Measurements from ENCODE around the gene CEP128. TPM values are rescaled to one million over a fixed set of nuclear protein-coding genes. Genes with fewer than 3 reads are reported as not detected.

Gene CEP128
- polyA plus RNA-seq, 3 donors from 2014 or later = 1.6 to 5.0 (median 2.0) TPM

DNA sequence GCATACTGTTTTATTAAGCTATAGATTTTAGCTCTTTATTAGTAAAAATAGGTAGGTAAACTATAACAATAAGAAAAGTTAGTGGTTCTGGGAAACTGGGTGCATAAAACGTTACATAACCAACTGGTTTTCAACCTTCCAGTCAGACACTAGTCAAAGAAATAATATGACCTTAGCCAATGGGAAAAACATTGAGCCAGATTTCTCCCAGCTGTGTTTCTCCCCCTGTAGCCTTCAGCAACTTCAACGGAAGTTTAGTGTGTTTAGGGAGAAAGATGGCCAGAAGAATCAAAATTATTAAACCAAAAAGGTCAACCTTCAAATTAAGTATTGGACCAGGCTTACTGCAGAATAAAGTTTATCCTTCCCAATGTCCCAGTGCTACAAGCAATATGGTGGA is 446.8 kb downstream of the CEP128 start:
- Mint-ChIP-seq H3K27ac (no peak overlapping the region), H3K36me3 (peaks cover 0 to 5% (median 0%) of the 10 kb centered on the region in 3 donors), H3K4me3 (no peak overlapping the region), H3K4me1 (peaks cover 0 to 2% of the 10 kb centered on the region in 2 donors), H3K9me3 (peaks cover 0 to 4% (median 2%) of the 10 kb centered on the region in 6 donors), H3K27me3 (ENCODE audit: low read depth in 3 of 3) (no peaks in the 10 kb centered on the region)
- no peak for DNase-seq

DNA sequence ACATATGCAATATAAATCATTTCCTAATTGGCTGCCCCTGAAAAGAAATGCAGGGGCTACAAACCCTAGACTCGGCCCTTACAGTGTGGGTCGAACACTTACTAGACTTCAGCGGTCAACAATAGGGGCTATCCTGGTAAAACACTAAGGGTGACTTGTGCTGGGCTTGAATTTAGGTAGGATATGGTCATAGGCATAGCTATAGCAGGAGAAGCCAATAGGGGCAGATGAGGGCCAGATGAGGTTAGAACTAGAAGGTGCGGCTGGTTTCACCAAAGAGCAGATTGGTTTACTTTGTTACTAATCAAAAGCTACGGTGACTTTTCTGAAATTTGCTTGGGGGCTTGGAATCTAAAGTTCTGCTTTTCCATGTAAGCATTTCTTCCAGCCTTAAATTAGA is 447.9 kb downstream of the CEP128 start:
- Mint-ChIP-seq H3K4me1 (peaks cover 0 to 2% of the 10 kb centered on the region in 2 donors), H3K27ac (no peak overlapping the region), H3K4me3 (no peak overlapping the region), H3K27me3 (ENCODE audit: low read depth in 3 of 3) (no peaks in the 10 kb centered on the region), H3K9me3 (peaks cover 0 to 4% (median 2%) of the 10 kb centered on the region in 6 donors), H3K36me3 (peaks cover 0 to 5% (median 0%) of the 10 kb centered on the region in 3 donors)
- DNase-seq = no peak

DNA sequence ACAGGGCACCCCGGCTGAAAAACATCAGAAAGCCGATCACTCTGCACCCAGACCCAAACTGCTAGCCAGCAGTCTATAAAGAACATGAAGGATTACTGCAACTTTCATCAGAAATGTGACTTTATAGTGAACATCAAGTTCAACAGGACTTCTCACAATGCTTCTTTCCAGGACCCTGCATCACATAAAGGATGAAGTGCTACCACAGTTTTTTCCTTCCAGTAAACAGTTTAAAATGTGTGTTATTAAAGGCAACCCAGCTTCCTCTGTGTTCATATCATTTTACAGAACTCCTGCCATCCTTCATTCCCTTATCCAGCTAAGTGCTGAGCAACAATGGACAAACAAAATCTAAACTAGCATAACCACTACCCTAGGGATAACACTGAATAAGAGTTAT is 449.9 kb downstream of the CEP128 start:
- no peak overlapping the region for H3K4me3 Mint-ChIP-seq
- no peaks in the 10 kb centered on the region for H3K27me3 Mint-ChIP-seq (ENCODE audit: low read depth in 3 of 3)
- peaks cover 0 to 8% (median 5%) of the 10 kb centered on the region in 6 donors for H3K9me3 Mint-ChIP-seq
- no peak overlapping the region for H3K27ac Mint-ChIP-seq
- DNase-seq = no peak
- H3K36me3 Mint-ChIP-seq = no peaks in the 10 kb centered on the region
- peaks cover 0 to 2% of the 10 kb centered on the region in 2 donors for H3K4me1 Mint-ChIP-seq

DNA sequence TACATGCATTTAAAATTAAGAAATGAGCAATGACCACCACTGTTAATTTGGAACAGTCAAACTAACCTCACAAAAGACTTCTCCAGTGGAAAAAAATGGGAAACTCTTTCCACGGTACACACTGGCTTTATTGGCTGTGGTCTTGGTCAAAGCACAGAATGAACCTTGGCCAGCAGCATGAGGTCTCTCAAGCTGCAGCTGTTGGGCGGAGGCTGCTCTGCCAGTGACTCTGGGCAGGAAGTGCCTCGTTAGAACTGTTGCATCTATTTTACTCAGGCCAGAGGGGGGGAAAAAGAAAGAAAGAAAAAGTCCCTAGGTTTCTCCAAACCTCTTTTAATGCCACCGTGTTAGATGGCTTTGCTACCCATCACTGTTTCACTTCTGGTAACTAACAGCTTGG is 450.4 kb downstream of the CEP128 start:
- Mint-ChIP-seq H3K27me3 (ENCODE audit: low read depth in 3 of 3) (no peaks in the 10 kb centered on the region), H3K4me3 (peak overlapping the region in 1 of 5 donors; percentile 3), H3K27ac (no peak overlapping the region), H3K36me3 (peaks cover 0 to under 1% (median 0%) of the 10 kb centered on the region in 3 donors), H3K9me3 (peaks cover 0 to 8% (median 5%) of the 10 kb centered on the region in 6 donors), H3K4me1 (peaks cover 0 to 2% of the 10 kb centered on the region in 2 donors)
- no peak for DNase-seq

DNA sequence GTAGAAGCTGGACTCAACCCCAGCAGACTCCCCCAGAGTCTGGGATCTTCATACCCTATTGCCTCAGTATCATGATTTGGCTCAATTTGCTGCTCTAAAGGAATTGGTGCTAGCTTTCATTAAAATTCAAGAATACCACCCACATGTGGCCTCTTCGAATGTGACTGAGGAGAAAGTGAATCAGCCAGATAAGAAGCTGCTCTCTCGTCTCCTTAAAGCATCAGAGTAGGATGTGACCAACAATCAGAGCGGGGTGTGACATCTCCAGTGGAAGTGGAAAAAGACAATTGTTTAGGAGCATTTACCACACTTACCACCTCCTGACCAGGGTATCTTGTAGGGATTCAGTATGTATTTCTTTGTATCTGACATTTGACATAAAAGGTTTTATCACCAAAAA is 452.0 kb downstream of the CEP128 start:
- peaks cover 0 to 10% (median 8%) of the 10 kb centered on the region in 6 donors for H3K9me3 Mint-ChIP-seq
- H3K4me3 Mint-ChIP-seq = no peak overlapping the region
- H3K27me3 Mint-ChIP-seq (ENCODE audit: low read depth in 3 of 3) = no peaks in the 10 kb centered on the region
- H3K4me1 Mint-ChIP-seq = peaks cover 0 to 2% of the 10 kb centered on the region in 2 donors
- H3K27ac Mint-ChIP-seq = no peak overlapping the region
- H3K36me3 Mint-ChIP-seq = peaks cover 0 to 3% (median 0%) of the 10 kb centered on the region in 3 donors
- no peak for DNase-seq

GRCh38 chr14:80485764-80486163 is 455.8 kb downstream of the CEP128 start:
- no peak for DNase-seq
- no peak overlapping the region for H3K4me3 Mint-ChIP-seq
- peaks cover 0 to 19% (median 9%) of the 10 kb centered on the region in 6 donors for H3K9me3 Mint-ChIP-seq
- H3K36me3 Mint-ChIP-seq = peaks cover 0 to 3% (median 3%) of the 10 kb centered on the region in 3 donors
- no peaks in the 10 kb centered on the region for H3K4me1 Mint-ChIP-seq
- no peak overlapping the region for H3K27ac Mint-ChIP-seq
- H3K27me3 Mint-ChIP-seq (ENCODE audit: low read depth in 3 of 3) = no peaks in the 10 kb centered on the region

GRCh38 chr14:80483331-80483730 is 458.2 kb downstream of the CEP128 start:
- H3K36me3 Mint-ChIP-seq = peaks cover 0 to 3% (median 3%) of the 10 kb centered on the region in 3 donors
- peaks cover 0 to 29% (median 8%) of the 10 kb centered on the region in 6 donors for H3K9me3 Mint-ChIP-seq
- H3K4me3 Mint-ChIP-seq = no peak overlapping the region
- no peak overlapping the region for H3K27ac Mint-ChIP-seq
- H3K27me3 Mint-ChIP-seq (ENCODE audit: low read depth in 3 of 3) = no peaks in the 10 kb centered on the region
- no peak for DNase-seq
- H3K4me1 Mint-ChIP-seq = no peaks in the 10 kb centered on the region

GRCh38 chr14:80477388-80478160 is 464.0 kb downstream of the CEP128 start:
- Mint-ChIP-seq H3K9me3 (peaks cover 4 to 43% (median 9%) of the 10 kb centered on the region in 6 donors), H3K4me3 (no peak overlapping the region), H3K36me3 (peaks cover 0 to 6% (median 2%) of the 10 kb centered on the region in 3 donors), H3K4me1 (no peaks in the 10 kb centered on the region), H3K27me3 (ENCODE audit: low read depth in 3 of 3) (peaks cover 0 to 2% (median 0%) of the 10 kb centered on the region in 3 donors), H3K27ac (no peak overlapping the region)
- no peak for DNase-seq

DNA sequence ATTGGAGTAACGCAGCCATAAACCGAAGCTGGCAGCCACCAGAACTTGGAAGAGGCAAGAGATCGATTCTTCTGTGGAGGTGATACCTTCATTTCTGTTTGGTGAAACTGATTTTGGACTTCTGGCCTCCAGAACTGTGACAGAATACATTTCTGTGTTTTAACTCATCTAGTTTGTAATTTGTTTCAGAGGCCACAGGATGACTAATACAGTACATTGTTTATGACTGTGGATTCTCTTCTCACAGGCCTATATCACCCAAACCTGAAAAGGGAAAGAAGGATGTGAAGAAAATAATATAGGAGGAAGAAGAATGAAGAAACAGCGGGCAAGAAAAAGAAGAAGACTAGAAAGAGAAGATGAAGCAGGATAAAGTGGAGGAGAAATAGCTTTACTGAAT is 466.5 kb downstream of the CEP128 start:
- H3K9me3 Mint-ChIP-seq = peaks cover 5 to 42% (median 16%) of the 10 kb centered on the region in 6 donors
- no peak for DNase-seq
- no peak overlapping the region for H3K27ac Mint-ChIP-seq
- no peaks in the 10 kb centered on the region for H3K4me1 Mint-ChIP-seq
- peaks cover 0 to 6% (median 0%) of the 10 kb centered on the region in 3 donors for H3K36me3 Mint-ChIP-seq
- peaks cover 0 to 2% (median 0%) of the 10 kb centered on the region in 3 donors for H3K27me3 Mint-ChIP-seq (ENCODE audit: low read depth in 3 of 3)
- no peak overlapping the region for H3K4me3 Mint-ChIP-seq

DNA sequence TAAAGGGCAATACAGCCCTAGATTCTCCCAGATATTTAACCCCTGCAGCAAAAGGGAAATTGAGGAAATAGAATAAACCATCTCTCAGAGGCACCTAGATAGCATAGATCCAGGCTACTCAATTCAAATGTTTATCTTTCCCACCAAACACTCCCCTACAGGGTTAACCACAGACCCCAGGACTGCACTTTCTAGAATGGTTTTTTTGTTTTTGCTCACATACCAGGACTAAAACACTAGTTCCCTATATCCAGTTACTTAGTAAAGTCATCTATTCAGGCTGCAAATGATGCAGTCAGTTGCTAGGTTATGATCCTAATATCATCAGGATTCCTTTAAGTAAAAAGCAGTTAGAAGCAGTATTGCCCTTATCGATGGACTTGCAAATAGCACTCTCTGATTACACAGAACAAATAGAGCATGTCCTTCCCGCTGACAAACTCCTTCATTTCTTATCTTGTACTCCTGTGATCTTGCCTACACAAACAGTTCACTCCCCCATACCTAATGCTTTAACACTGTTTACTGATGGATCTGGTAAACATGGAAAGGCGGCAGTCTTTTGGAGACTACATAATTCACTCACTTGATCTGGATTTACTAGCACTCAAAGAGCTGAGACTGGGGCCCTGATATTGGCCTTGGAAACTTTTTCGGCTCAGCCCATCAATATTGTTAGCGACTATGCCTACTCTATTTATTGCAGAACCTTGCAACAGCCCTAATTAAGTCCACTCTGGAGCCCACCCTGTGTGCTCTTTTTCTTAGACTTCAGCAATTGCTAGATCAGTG is 473.0 kb downstream of the CEP128 start:
- peaks cover 3 to 52% (median 12%) of the 10 kb centered on the region in 6 donors for H3K9me3 Mint-ChIP-seq
- DNase-seq = no peak
- peaks cover 0 to 2% (median 0%) of the 10 kb centered on the region in 3 donors for H3K27me3 Mint-ChIP-seq (ENCODE audit: low read depth in 3 of 3)
- no peak overlapping the region for H3K27ac Mint-ChIP-seq
- H3K4me1 Mint-ChIP-seq = no peaks in the 10 kb centered on the region
- no peaks in the 10 kb centered on the region for H3K36me3 Mint-ChIP-seq
- H3K4me3 Mint-ChIP-seq = no peak overlapping the region

GRCh38 chr14:80465546-80466220 is 475.9 kb downstream of the CEP128 start:
- no peak for DNase-seq
- no peak overlapping the region for H3K4me3 Mint-ChIP-seq
- H3K9me3 Mint-ChIP-seq = peaks cover 0 to 48% (median 6%) of the 10 kb centered on the region in 6 donors
- H3K27ac Mint-ChIP-seq = no peak overlapping the region
- H3K4me1 Mint-ChIP-seq = no peaks in the 10 kb centered on the region
- no peaks in the 10 kb centered on the region for H3K36me3 Mint-ChIP-seq
- H3K27me3 Mint-ChIP-seq (ENCODE audit: low read depth in 3 of 3) = peaks cover 0 to 2% (median 0%) of the 10 kb centered on the region in 3 donors

DNA sequence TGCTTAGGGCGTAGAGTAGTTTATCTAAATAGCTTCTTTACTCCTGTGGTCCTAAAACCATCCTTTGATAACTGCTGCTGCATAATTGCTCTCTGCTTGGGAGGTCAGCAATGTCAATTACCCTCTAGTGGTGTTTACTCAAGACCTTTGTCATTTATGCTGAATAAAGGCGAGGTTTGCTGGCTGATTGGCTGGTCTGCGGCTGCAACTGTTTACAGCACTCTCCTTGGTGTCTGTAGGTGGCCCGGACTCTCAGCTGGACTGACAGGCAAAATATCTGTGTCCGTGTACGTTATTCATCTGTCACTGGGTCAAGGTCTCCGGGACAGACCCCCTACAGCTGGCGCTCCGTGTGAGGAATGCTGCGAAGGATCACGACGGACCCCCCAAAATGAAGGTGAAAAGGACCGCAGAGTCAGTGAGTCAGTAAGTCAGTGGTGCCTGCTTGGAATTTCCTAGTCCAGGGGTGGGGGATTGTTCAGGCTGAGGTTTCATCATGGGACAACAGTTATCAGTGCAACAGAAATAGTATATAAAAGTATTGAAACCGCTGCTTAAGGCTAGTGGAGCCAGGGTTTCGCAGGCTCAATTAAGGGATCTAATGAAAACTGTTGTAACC is 476.9 kb downstream of the CEP128 start:
- Mint-ChIP-seq H3K36me3 (no peaks in the 10 kb centered on the region), H3K27ac (no peak overlapping the region), H3K9me3 (peaks cover 0 to 53% (median 8%) of the 10 kb centered on the region in 6 donors), H3K4me1 (no peaks in the 10 kb centered on the region), H3K27me3 (ENCODE audit: low read depth in 3 of 3) (peaks cover 0 to 2% (median 0%) of the 10 kb centered on the region in 3 donors), H3K4me3 (no peak overlapping the region)
- no peak for DNase-seq

DNA sequence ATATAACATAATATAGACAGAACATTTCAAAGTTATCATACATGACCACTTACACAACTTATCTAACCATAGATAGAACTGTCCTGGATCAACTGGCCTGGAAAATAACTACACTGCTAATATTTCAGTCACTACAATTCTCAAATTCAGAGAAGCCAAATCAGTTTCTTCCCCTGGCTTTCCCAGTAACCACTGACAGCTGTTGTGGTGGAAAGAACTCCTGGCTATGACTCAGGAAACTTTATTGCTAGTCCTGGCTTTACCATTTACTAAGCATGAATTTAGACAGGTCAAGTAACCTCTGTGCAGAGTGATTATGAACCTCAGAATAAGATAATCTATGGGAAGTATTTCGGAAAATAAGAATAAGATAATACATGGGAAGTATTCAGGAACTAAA is 485.3 kb downstream of the CEP128 start:
- Mint-ChIP-seq H3K4me1 (no peaks in the 10 kb centered on the region), H3K4me3 (no peak overlapping the region), H3K27ac (no peak overlapping the region), H3K9me3 (peaks cover 3 to 37% (median 8%) of the 10 kb centered on the region in 6 donors), H3K27me3 (ENCODE audit: low read depth in 3 of 3) (peaks cover 0 to 1% (median 1%) of the 10 kb centered on the region in 3 donors), H3K36me3 (peaks cover 0 to 3% (median 0%) of the 10 kb centered on the region in 3 donors)
- DNase-seq = no peak

All from immature natural killer cell (primary cell).